ENCODE data around the gene CLDN14.

Gene CLDN14

GRCh38 chr21:36499578-36500471, 19.9 kb upstream of the CLDN14 start:
- TF ChIP-seq ZFX (IDR thresholded peaks at IDR 0.05): no peak
- no peak for TF ChIP-seq CTCF (conservative IDR thresholded peaks at IDR 0.05)
- peak overlapping the region; percentile 83 for H3K27ac ChIP-seq

GRCh38 chr21:36494557-36494956, 14.6 kb upstream of the CLDN14 start:
- TF ChIP-seq ZFX (IDR thresholded peaks at IDR 0.05) (no peak), CTCF (conservative IDR thresholded peaks at IDR 0.05) (no peak)
- H3K27ac ChIP-seq: no peak overlapping the region

- H3K27ac ChIP-seq: no peak overlapping the region
- TF ChIP-seq ZFX (IDR thresholded peaks at IDR 0.05) (no peak), CTCF (conservative IDR thresholded peaks at IDR 0.05) (no peak)
Measured at GRCh38 chr21:36491209-36491910, 11.4 kb upstream of the CLDN14 start.

- no peak overlapping the region for H3K27ac ChIP-seq
- TF ChIP-seq ZFX (IDR thresholded peaks at IDR 0.05) (no peak), CTCF (conservative IDR thresholded peaks at IDR 0.05) (no peak)
Measured at GRCh38 chr21:36489776-36490165, 9.8 kb upstream of the CLDN14 start.

- TF ChIP-seq CTCF (conservative IDR thresholded peaks at IDR 0.05): no peak
- TF ChIP-seq ZFX (IDR thresholded peaks at IDR 0.05): no peak
Measured at GRCh38 chr21:36489103-36489775, 9.3 kb upstream of the CLDN14 start.

GRCh38 chr21:36487641-36488307, 7.9 kb upstream of the CLDN14 start:
- no peak for TF ChIP-seq ZFX (IDR thresholded peaks at IDR 0.05)
- TF ChIP-seq CTCF (conservative IDR thresholded peaks at IDR 0.05): no peak
- 0 out of 2 replicates have a peak overlapping the region, but pooled peaks have one; percentile 1 for H3K27ac ChIP-seq

More at GRCh38 chr21:36489103-36489775, 9.3 kb upstream of the CLDN14 start:
- no peak overlapping the region for H3K27ac ChIP-seq
